Mammary epithelial cell (primary cell): Measurements from ENCODE around the gene MAF.

Experiments
- EZH2 ChIP-seq: IDR thresholded peaks from 2 replicates; pipeline ENCODE4 v1.6.1; 2012; ENCODE audit warnings: low read length, inconsistent platforms, borderline replicate concordance
- TF ChIP-seq, protein P1 (sequence below), 2 donors: IDR thresholded peaks in 1 of 2; conservative IDR thresholded peaks in 1 of 2; 2 replicates each; pipeline ENCODE4 v1.5.1; 2011 to 2012; ENCODE audit warnings: inconsistent platforms in 2 of 2, low read length in 2 of 2, mild to moderate bottlenecking in 2 of 2, control low read depth in 1 of 2, low read depth in 1 of 2; ENCODE audit not compliant: insufficient read depth in 1 of 2; ENCODE audit errors: extremely low read depth in 1 of 2

DNA sequence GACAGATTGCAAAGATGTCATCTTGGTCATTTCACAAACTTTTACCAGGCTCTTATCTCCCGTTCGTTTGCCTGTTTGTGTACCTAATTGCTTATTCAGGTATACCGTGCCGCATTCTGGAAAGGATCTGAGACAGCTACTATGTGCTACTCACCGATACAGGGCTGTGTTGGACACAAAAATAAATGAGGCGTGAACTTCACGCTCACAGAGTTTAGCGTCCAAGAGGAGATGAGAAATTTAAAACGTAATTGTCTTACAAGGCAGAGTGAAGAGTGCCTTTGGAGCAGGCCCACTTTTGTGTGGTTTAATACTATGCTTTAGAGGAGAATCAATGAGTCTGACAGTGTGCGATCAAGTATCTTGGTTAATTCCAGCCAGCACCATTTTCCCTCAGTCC is 26.7 kb downstream of the MAF start:
- TF ChIP-seq, protein P1, sequence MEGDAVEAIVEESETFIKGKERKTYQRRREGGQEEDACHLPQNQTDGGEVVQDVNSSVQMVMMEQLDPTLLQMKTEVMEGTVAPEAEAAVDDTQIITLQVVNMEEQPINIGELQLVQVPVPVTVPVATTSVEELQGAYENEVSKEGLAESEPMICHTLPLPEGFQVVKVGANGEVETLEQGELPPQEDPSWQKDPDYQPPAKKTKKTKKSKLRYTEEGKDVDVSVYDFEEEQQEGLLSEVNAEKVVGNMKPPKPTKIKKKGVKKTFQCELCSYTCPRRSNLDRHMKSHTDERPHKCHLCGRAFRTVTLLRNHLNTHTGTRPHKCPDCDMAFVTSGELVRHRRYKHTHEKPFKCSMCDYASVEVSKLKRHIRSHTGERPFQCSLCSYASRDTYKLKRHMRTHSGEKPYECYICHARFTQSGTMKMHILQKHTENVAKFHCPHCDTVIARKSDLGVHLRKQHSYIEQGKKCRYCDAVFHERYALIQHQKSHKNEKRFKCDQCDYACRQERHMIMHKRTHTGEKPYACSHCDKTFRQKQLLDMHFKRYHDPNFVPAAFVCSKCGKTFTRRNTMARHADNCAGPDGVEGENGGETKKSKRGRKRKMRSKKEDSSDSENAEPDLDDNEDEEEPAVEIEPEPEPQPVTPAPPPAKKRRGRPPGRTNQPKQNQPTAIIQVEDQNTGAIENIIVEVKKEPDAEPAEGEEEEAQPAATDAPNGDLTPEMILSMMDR (conservative IDR thresholded peaks at IDR 0.05 in 1 of 2, IDR thresholded peaks at IDR 0.05 in 1 of 2; ENCODE audit: extremely low read depth in 1 of 2, insufficient read depth in 1 of 2, low read depth in 1 of 2, low read length in 2 of 2): no peak
- no peak for TF ChIP-seq EZH2
